GM18870 (cell line): Measurements from ENCODE around the gene MEIS1.

ENCODE experiments used
- ATAC-seq: cut with Tn5 transposase; IDR thresholded peaks from one replicate; pipeline ENCODE4 v1.9.1; 2021; ENCODE audit warnings: moderate library complexity; ENCODE audit not compliant: unreplicated experiment

MEIS1 gene

GRCh38 chr2:66562304-66562685 is 127.4 kb downstream of the MEIS1 start:
- no peak for ATAC-seq

GRCh38 chr2:66563473-66563872 is 128.5 kb downstream of the MEIS1 start:
- ATAC-seq, result no peak

GRCh38 chr2:66565291-66565690 is 130.4 kb downstream of the MEIS1 start:
- no peak for ATAC-seq

DNA sequence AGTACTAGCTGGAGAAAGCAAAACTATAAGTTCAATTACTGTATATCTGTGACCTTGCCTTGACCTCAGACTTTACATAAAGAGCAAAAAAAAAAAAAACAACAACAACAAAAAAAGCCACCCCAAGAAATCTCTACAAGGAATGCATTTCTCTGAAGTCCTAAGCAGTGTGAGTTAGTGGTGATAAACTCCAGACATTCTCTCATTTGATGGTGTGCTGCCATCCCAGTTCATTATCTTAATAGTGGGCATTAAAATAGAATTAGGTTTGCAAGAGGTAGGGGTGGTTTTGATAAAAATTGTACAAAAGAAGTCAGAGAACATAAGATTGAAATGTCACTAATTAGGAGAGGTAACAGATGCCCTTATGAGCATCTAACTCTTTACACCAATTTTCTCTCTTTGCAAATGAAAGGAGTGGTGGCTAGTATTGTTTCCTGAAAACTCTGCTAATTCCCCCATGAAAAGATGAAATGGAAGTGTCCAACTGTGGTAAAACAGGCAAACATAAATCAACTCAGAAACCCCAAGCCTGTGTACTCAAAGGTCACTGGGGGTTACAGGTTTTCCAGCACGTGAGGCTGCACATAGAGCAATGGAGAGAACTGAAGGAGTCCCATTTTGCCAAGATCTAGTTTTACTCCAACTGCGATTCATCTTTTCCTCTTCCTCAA is 131.9 kb downstream of the MEIS1 start:
- ATAC-seq, result no peak

DNA sequence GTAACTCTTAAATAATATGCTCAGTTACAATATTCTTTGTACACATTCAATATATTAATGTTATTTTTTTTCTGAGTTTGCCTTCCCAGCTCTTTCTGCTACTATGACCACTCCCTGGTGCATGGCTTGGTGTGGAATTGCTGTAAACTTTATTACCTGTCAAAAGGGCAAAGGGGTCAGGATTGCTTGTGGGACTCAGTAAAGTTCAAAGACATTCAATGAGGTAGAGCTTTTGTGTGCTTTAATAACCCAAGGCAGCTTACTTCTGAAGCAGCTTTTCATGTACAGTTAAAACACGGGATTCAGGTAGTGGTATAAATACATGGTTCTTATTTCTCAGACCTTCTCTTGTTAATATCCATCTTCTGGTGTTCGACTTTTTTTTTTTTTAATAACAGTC is 132.8 kb downstream of the MEIS1 start:
- no peak for ATAC-seq

GRCh38 chr2:66568650-66569300 is 133.8 kb downstream of the MEIS1 start:
- ATAC-seq, result no peak

DNA sequence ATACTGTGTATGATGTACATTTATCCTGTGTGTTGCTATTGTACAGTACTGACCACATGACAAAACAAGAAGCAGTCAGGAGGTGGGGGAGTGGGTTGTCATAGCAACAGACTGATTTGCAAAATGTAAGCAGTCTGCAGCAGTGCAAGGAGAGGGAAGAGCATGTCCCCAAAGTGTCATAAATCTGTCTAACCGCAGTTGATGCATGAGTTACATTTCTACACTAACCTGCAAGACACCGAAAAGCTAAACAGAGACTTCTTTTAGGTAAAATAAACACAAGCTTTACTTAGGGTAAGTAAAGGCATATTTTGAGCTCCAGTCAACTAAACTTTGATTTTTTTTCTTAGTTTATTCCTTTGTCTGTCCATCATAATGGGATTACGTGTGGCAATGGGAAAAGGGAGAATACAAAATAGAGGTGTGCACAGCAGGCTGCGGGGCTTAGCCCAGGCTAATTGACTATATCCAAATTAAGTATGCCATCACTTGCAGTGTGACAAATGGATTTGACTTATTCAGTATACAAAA is 134.5 kb downstream of the MEIS1 start:
- no peak for ATAC-seq

DNA sequence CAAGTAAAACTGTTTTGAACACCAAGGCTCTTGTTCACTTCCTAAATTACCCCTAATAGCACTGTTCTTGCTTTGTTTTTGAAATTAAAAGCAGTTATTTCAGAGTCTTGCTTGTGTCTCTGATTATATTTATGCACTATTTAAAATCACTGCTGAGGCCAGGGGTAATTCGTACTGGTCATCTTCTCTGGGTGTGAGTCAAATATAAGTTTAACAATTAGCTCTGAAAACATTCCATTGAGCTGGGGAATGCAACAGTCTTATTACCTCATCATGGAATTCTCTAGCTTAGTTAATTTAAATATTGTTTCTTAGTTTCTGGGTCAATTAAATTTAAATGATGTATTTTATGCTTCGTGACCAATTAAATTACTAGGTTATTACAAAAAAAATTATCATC is 135.0 kb downstream of the MEIS1 start:
- no peak for ATAC-seq

DNA sequence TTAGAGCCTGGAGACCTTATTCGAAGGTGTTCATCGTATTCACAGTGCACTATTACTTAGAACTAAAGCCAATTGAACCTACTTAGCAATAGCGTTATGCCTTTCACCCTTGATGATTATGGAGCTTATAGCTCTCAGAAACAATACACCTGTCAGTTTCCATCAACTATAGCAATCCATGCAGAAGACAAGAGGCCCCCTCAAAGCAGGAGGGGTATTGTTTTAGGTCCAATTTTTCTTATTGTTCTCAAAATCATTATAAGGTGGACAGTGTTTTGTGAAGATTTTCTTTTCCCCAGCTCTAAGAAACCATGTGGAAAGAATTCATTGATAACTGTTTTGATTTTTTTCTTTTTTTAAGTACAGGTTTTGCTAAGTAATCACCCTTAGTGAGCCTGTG is 135.5 kb downstream of the MEIS1 start:
- no peak for ATAC-seq

GRCh38 chr2:66571918-66572317 is 137.0 kb downstream of the MEIS1 start:
- ATAC-seq, result no peak

DNA sequence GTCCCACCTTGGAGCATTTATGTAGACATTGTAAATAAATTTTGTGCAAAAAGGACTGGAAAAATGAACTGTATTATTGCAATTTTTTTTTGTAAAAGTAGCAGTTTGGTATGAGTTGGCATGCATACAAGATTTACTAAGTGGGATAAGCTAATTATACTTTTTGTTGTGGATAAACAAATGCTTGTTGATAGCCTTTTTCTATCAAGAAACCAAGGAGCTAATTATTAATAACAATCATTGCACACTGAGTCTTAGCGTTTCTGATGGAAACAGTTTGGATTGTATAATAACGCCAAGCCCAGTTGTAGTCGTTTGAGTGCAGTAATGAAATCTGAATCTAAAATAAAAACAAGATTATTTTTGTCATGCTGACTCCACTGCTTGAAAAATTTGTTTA is 137.5 kb downstream of the MEIS1 start:
- ATAC-seq, result no peak

DNA sequence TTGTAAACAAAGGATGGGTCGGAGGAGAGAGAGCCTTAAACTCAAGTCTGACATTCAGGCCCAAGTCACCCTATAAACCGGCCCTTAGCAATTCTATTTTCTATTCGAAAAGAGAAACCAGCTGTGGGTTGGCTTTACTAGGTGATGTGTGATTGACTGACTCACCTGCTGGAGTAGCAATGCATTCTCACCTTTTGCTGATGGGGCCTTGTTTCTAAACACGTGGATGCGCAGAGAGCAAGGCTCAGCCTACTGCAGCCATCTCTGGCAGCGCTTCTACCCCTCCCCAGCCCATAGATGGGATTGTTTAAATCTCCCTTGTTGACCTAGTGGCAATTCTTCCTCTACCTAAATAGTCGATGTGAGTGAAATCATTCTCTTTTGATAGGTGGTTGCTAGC is 138.5 kb downstream of the MEIS1 start:
- no peak for ATAC-seq

DNA sequence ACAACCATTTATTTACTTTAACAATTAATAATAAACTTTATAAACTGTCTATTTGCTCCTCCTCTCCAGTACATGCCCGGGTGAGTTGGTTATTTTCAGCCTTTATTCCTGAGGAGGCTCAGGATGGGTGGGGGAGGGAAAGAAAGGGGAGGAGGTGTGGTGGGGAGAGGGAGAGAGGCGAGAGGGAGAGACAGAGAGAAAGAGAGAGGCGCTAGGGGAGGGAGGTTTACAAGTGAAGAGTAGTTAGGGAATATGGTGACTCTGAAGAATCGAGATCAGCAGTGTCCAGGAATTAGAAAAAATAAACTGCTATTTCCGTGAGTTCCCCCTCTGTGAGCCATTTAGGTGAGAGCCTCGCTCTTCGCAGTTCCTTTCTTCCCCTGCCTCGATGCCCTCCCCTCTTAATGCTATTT is 138.9 kb downstream of the MEIS1 start:
- no peak for ATAC-seq

DNA sequence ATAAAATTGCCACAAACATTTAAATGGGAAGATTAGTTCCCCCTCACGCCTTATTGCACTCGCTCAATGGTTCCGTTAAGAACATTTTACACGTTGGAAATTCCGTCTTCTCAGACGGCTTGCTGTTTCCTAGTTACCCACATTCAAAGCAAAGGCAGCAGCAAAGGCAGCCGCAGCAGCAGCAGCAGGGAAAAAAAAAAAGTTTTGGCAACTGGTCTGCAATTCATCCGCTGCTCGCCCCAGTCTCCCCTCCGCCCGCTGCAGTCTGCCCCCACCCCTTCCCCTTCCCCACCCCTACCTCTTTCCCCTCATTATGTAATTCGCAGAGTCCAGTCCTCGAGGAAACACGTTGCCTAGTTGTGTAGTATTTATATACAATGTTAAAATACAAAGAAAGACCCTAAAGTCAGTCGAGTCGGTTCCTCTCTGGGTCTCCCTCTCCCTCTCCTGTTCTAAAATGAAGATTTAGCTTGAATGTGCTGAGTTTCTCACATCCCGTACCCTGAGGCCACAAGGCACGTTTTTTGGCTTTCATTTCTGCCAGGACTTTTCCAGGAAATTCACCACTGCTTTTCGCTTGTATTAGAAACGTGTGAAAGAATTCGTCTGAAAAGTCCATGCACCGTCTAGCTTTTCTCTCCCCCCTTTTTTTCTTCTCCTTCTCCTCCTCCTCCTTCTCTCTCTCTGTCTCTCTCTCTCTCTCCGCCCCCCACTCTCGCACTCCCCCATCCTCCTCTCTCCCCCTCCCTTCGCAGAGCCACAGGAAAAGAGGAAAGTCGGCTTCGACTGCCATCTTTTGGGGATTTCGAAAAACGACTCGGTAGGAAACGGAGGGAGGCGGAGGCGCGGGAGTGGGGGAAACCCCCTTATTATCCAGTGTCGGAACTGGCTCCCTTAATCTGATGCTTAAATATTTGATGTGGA is 140.0 kb downstream of the MEIS1 start:
- no peak for ATAC-seq

DNA sequence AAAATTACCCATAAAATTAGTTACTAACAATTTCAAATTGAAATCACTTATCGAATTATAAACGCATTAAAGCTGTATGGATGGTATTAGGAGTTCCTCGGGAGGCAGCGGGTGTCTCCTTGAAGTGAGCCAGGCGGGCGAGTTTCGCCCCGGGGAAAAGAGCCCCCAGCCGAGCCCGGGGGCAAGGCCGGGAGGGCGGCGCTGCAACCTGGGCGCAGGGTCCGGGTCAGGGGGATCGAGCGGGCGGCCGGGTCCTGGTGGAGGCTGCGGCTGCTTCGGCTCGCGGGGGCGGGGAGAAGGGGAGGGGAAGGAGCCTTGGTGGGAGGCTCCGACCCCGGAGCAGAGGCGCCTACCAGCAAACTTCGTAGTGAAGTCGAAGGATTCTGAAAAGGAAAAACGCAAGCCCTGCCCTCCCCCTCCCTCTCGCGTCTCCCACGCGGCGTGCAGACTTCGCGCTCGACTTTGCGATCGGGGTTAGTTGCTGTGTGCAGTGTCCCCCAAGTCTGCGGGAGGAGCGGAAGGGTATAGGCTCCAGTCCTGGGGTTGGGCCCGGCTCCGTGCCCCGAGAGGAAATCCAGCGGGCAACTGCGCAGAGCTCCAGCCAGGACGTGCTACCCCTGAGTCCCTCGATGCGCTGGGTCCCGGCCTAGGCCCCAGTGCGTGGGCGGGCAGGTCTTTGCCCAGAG is 140.8 kb downstream of the MEIS1 start:
- ATAC-seq, result no peak

DNA sequence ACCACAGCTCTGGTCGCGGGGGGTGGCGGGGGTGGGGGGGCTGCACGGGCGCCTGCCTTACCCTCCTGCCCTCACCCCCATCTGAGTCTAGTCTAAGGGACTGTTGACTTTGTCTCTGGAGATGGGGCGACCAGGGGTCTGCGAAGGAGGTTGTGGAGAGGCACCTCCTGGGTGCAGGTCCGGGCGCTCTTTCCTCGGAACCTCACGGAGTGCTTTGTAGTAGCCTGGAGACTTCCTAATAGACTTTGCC is 141.3 kb downstream of the MEIS1 start:
- ATAC-seq, result no peak

- no peak for ATAC-seq
These were observed 141.8 kb downstream of the MEIS1 start for GRCh38 chr2:66576561-66577320.

DNA sequence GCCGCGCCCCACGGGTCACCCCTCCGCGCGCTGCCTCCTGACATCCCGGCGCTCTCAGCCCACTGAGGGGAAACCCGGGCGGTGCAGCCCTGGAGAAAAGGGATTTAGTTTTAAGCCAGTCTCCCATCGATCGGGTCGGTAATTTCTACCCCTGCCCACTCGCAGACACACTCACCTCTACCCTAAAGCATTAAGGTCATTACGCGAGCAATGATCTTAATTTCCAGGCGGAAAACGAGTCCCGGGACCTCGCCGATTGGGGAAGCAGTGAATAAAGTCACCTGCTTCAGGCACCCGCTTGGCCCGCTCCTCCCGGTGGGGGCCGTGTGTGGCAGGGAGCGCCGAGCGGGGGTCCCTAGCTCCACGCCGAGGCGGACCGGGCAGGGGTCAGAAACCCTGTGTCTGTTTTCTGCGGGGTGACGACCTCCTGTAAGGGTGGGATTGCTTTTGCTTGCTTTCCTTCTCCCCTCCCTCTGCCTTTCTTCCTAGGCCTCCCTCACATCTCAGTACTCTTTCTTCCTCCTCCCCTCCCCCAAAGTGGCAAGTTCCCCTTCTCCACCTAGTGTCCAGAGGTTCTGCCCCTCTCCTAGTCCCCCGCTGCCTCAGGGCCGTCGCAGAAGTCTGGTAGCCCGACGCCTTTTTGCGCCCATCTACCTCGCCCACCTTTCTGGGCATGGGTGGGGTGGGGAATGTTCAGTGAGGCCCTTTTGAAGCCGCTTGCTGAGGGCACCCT is 142.6 kb downstream of the MEIS1 start:
- no peak for ATAC-seq

DNA sequence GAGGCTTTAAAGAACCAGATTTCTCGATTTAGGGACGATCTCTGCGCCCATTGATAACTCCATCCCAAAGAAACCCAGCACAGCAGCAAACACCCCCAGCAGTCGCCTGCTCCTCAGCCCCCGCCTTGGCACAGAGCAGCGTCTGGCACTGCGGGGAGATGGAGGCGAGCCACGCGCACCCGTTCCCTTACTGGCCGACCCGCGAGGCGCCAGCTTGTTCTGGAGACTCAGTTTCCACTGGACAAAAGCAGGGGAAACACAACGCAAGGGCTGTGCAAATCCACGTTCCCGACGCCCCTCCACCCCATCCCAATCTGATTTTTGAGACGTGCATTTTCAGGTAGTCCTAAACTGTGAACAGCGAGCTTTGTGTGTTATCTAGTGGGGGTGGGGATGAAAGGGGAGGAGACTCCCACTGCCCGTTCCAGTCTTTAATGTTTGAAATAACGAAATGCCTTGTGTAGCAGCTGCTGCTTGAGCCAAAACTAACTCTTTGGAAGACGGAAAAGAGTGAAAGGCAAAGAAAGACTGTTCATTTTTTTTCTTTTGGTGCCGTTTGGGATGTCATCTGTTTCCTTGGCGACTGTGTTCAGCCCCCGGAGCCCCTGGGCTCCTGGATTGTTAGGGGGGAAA is 143.2 kb downstream of the MEIS1 start:
- ATAC-seq, result no peak
